Parathyroid adenoma (tissue), 2 donors: ENCODE data around the gene PLCB3.

Experiments
- H2AFZ ChIP-seq: fragments of 300-600 bp; sonication (generic); one replicate; pipeline ENCODE4 v1.7.0; 2017; ENCODE audit warnings: antibody characterized with exemption, mild to moderate bottlenecking
- H3K27ac ChIP-seq: fragments of 300-600 bp; sonication (generic); one replicate; pipeline ENCODE4 v1.7.0; 2017
- H3K27me3 ChIP-seq: fragments of 300-600 bp; sonication (generic); one replicate; pipeline ENCODE4 v1.7.0; 2017; ENCODE audit warnings: low read length; ENCODE audit not compliant: control insufficient read depth, insufficient read depth
- H3K36me3 ChIP-seq: fragments of 300-600 bp; sonication (generic); one replicate; pipeline ENCODE4 v1.7.0; 2017; ENCODE audit warnings: low read length; ENCODE audit not compliant: control insufficient read depth, insufficient read depth
- H3K4me1 ChIP-seq: fragments of 300-600 bp; sonication (generic); one replicate; pipeline ENCODE4 v1.7.0; 2017; ENCODE audit warnings: control low read depth
- H3K4me2 ChIP-seq: fragments of 300-600 bp; sonication (generic); one replicate; pipeline ENCODE4 v1.7.0; 2017; ENCODE audit warnings: low read length
- H3K4me3 ChIP-seq: fragments of 300-600 bp; sonication (generic); one replicate; pipeline ENCODE4 v1.7.0; 2017; ENCODE audit warnings: low read depth, low read length
- H3K79me2 ChIP-seq: fragments of 300-600 bp; sonication (generic); one replicate; pipeline ENCODE4 v1.7.0; 2017; ENCODE audit warnings: control low read depth
- H3K9ac ChIP-seq: fragments of 300-600 bp; sonication (generic); one replicate; pipeline ENCODE4 v1.7.0; 2017; ENCODE audit warnings: mild to moderate bottlenecking
- H3K9me3 ChIP-seq: fragments of 300-600 bp; sonication (generic); one replicate; pipeline ENCODE4 v1.7.0; 2017; ENCODE audit warnings: low read length; ENCODE audit not compliant: control insufficient read depth
- TF ChIP-seq, protein P1 (sequence below): fragments of 300-600 bp; sonication (generic); IDR thresholded peaks from one replicate; pipeline ENCODE4 v1.7.0; 2017; ENCODE audit warnings: antibody characterized with exemption, mild to moderate bottlenecking
- donor health status: primary hyperparathyroidism.

Gene PLCB3

DNA sequence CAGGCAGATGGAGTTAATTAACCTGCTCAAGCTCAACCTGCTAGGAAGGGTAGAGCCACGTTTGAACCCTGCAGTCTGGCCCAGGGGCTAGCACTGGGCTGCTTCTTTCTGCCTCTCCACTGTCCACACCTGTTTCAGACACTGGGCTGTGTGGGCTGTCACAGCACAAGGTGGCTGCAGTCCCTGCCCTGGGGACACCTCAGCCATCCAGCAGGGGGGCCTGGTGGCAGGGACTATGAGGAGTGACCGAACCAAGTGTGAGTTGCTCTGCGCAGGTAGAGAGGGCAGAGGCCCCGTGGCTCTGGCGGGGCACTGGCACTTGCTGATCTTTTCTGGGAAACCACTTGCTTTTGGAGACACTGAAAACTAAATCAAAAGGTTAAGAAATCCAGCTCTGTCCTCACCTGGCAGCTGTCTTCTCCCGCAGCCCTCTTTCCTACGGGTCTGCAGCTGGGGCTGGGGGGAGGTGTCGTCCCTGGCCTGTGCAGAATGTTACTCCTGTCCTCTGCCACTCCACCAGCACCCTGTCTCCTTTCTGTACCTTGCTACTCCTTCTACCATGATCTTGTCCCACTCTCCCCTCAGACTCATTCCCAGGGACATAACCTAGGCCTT is 27.4 kb downstream of the PLCB3 start:
- Histone ChIP-seq H3K9ac (no peak overlapping the region), H3K9me3 (no peaks in the 10 kb centered on the region), H3K4me1 (peaks cover 2% of the 10 kb centered on the region), H3K4me3 (no peak overlapping the region), H3K4me2 (no peak overlapping the region), H3K27me3 (no peaks in the 10 kb centered on the region), H3K27ac (no peak overlapping the region), H3K36me3 (no peaks in the 10 kb centered on the region), H3K79me2 (peaks cover 16% of the 10 kb centered on the region), H2AFZ (no peak overlapping the region)
- TF ChIP-seq, protein P1, sequence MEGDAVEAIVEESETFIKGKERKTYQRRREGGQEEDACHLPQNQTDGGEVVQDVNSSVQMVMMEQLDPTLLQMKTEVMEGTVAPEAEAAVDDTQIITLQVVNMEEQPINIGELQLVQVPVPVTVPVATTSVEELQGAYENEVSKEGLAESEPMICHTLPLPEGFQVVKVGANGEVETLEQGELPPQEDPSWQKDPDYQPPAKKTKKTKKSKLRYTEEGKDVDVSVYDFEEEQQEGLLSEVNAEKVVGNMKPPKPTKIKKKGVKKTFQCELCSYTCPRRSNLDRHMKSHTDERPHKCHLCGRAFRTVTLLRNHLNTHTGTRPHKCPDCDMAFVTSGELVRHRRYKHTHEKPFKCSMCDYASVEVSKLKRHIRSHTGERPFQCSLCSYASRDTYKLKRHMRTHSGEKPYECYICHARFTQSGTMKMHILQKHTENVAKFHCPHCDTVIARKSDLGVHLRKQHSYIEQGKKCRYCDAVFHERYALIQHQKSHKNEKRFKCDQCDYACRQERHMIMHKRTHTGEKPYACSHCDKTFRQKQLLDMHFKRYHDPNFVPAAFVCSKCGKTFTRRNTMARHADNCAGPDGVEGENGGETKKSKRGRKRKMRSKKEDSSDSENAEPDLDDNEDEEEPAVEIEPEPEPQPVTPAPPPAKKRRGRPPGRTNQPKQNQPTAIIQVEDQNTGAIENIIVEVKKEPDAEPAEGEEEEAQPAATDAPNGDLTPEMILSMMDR, result no peak

DNA sequence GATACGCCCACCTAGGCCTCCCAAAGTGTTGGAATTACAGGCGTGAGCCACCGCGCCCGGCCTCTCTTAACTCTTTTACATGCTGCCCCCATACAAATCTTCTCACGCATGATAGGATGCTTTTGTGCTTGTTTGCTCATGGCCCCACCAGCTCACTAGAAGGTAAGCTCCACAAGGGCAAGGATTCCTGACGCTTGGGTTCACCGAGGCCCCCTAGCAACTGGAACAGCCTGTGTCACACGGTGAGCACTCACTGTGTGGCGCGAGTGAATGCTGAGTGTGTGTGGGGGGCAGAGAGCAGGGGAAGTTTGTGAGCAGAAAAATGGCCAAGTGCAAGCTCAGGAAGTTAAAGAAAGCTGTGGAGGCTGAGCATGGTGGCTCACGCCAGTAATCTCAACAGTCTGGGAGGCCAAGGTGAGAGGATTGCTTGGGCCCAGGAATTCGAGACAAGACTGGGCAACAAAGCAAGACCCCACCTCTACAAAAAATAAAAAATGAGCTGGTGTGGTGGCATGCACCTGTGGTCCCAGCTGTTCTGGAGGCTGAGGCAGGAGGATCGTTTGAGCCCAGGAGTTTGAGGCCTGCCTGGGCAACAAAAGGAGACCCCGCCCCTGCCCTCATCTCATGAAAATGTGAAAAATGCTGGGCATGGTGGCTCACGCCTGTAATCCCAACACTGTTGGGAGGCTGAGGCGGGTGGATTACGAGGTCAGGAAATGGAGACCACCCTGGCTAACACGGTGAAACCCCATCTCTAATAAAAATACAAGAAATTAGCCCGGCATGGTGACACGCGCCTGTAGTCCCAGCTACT is 30.8 kb downstream of the PLCB3 start:
- no peak overlapping the region for H3K4me3 ChIP-seq
- H3K4me2 ChIP-seq, result no peak overlapping the region
- no peak overlapping the region for H3K27ac ChIP-seq
- H2AFZ ChIP-seq, result no peak overlapping the region
- peaks cover 6% of the 10 kb centered on the region for H3K4me1 ChIP-seq
- TF ChIP-seq, protein P1, result no peak
- H3K9me3 ChIP-seq, result no peaks in the 10 kb centered on the region
- H3K27me3 ChIP-seq, result no peaks in the 10 kb centered on the region
- H3K9ac ChIP-seq, result no peak overlapping the region
- no peaks in the 10 kb centered on the region for H3K36me3 ChIP-seq
- H3K79me2 ChIP-seq, result peaks cover 24% of the 10 kb centered on the region

DNA sequence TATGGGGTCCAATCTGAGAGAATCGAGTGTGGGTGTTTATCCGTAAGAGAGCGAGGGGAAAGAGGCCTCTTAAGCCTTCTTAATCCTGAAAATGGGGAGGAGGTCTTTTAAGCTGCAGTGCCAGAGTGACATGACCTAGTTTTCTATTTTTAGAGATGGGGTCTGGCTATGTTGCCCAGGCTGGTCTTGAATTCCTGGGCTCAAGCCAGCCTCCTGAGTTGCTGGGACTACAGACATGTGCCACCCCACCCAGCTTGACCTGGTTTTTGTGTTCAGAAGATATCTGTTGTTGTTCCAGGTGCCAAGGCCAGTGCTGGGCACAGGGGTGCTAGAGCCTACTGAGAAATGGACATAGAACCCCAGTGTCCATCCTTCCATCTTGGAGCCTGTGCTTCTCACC is 31.8 kb downstream of the PLCB3 start:
- Histone ChIP-seq H3K27ac (no peak overlapping the region), H3K9ac (no peak overlapping the region), H3K4me1 (peaks cover 6% of the 10 kb centered on the region), H2AFZ (no peak overlapping the region), H3K27me3 (no peaks in the 10 kb centered on the region), H3K36me3 (no peaks in the 10 kb centered on the region), H3K4me3 (no peak overlapping the region), H3K4me2 (no peak overlapping the region), H3K79me2 (peaks cover 24% of the 10 kb centered on the region), H3K9me3 (no peaks in the 10 kb centered on the region)
- TF ChIP-seq, protein P1, result no peak

DNA sequence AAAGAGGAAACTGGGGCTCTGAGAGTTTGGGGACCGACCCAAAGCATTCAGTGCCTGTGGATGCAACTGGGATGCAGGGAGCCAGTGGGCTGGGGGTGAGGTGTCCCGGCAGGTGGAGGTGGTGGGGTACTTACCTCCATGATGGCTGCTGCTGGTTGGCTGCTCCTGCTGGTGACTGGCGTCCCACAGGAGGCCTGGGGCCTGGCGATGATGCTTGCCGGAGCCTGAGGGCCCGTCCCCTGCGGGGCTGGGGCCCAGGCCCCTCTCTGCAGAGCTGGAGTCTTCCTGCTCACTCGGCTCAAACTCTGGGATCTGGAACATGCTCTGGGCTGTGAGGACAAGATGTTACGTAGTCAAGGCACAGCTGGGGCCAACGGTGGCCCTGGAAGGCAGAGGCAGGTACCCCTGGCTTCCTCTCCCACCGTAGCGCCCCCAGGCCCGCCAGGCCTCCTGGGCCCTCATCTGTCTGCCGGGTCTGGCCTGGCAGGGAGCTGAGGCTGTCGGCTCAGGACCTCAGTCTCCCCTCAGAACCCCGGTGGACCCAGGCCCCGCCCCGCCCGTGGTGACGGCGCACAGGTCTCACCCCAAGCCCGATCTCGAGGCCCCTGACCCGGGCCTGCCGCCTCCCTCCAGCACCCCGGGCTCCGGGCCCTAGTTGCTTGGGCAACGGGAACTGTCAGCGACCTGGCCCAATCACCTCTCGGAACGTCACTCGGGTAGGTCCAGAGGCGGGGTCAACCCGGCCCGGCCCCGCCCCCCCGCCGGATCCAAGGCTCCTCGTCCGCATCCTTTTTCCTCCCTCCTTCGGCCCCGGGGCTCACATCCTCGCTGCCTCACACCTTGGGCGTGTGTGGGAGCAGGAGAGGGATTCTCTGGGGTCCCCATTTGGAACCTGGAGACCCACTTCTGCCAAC is 33.0 kb downstream of the PLCB3 start, which contains the start of gene BAD:
TSS of gene BAD (minus strand) at position 618 of the 914 bp plus-strand sequence. CDS start at position 321, 297 bp downstream.
- H3K9ac ChIP-seq, result peak within 1 kb of the TSS; percentile 76
- TF ChIP-seq, protein P1, result no peak
- no peaks in the 10 kb centered on the region for H3K36me3 ChIP-seq
- H3K4me1 ChIP-seq, result peaks cover 6% of the 10 kb centered on the region
- H3K9me3 ChIP-seq, result no peaks in the 10 kb centered on the region
- H3K27ac ChIP-seq, result peak within 1 kb of the TSS; percentile 97
- H3K27me3 ChIP-seq, result no peaks in the 10 kb centered on the region
- peak within 1 kb of the TSS; percentile 82 for H2AFZ ChIP-seq
- peak within 1 kb of the TSS; percentile 77 for H3K4me2 ChIP-seq
- peaks cover 24% of the 10 kb centered on the region for H3K79me2 ChIP-seq
- peak within 1 kb of the TSS; percentile 81 for H3K4me3 ChIP-seq
